GM23338 (cell line): Measurements from ENCODE around the gene PRSS50. TPM values are rescaled to one million over a fixed set of nuclear protein-coding genes. Genes with fewer than 3 reads are reported as not detected.

Experiments
- CREB1 ChIP-seq: fragments of 250-450 bp; sonication (Bioruptor Pico); IDR thresholded peaks from 2 replicates; pipeline ENCODE4 v1.5.0; 2020; ENCODE audit warnings: low read depth, mild to moderate bottlenecking, moderate library complexity
- ETS1 ChIP-seq: IDR thresholded peaks from 2 replicates; pipeline ENCODE4 v1.6.1; 2016; ENCODE audit warnings: antibody characterized with exemption
- REST ChIP-seq: IDR thresholded peaks from one replicate; pipeline ENCODE4 v1.6.1; 2018; ENCODE audit warnings: antibody characterized with exemption; ENCODE audit not compliant: unreplicated experiment
- STAT1 ChIP-seq: IDR thresholded peaks from one replicate; pipeline ENCODE4 v1.6.1; 2016; ENCODE audit warnings: antibody characterized with exemption; ENCODE audit not compliant: unreplicated experiment
- ZNF462 ChIP-seq: fragments of 250-450 bp; sonication (Bioruptor Pico); IDR thresholded peaks from 2 replicates; pipeline ENCODE4 v1.5.0; 2020; ENCODE audit warnings: mild to moderate bottlenecking, moderate library complexity
- polyA plus RNA-seq: library from polyadenylated mRNA; unstranded; fragments of >200 nt; fragmentation: Nextera tagmentation; extraction: Ambion mirVana; gene quantifications from 2 replicates; pipeline ENCODE4 v1.2.1, GENCODE V29; 2016
- total RNA-seq: library from RNA; depleted of rRNA; stranded (reverse); fragments of >200 nt; shearing (Covaris generic); gene quantifications from 2 replicates; pipeline ENCODE4 v1.2.3, GENCODE V29; 2014

PRSS50 gene
- total and polyA plus RNA-seq, 2 experiments from 2014 or later, result 0.60 to 1.5 TPM

- TF ChIP-seq ZNF462 (CRISPR knock-in tag), result no peak
- no peak for TF ChIP-seq STAT1
- TF ChIP-seq CREB1, result no peak
- no peak for TF ChIP-seq ETS1
- TF ChIP-seq REST, result no peak
Measured at GRCh38 chr3:46708401-46709156, 9.1 kb downstream of the PRSS50 start (continued).
